ENCODE results near the gene C5orf22. TPM values are rescaled to one million over a fixed set of nuclear protein-coding genes. Genes with fewer than 3 reads are reported as not detected.
"Not testable (repeated sequence)": the region's sequence is repeated elsewhere in the genome, so short reads cannot be mapped to it uniquely, and the experiment has no call there.

C5orf22 gene
- total RNA-seq, 2 donors from 2014 or later = 15.5 to 16.6 TPM

GRCh38 chr5:31598640-31599611 lies 66.8 kb downstream of the C5orf22 start:
- no peak for TF ChIP-seq POLR2A (IDR thresholded peaks at IDR 0.05)
- no peak for TF ChIP-seq CTCF (IDR thresholded peaks at IDR 0.05)
- no peak for ATAC-seq
- no peak overlapping the region for H3K27ac ChIP-seq
- H3K36me3 ChIP-seq (replicated peaks in 1 of 2; ENCODE audit: insufficient read depth in 1 of 2, low read depth in 2 of 2) = no peaks in the 10 kb centered on the region
- H3K4me1 ChIP-seq = no peaks in the 10 kb centered on the region
- DNase-seq = no peak
- 57 to 71% methylated on average over 5 of the region's 5 CpGs for WGBS, 2 donors
- no peak overlapping the region for H3K4me3 ChIP-seq
- no peaks in the 10 kb centered on the region for H3K27me3 ChIP-seq
- no peaks in the 10 kb centered on the region for H3K9me3 ChIP-seq
- intact Hi-C loops (cut with DNase I) = no loop called here

- H3K27me3 ChIP-seq; H3K9me3 ChIP-seq; H3K27ac ChIP-seq; H3K4me1 ChIP-seq; H3K4me3 ChIP-seq; H3K36me3 ChIP-seq (replicated peaks in 1 of 2; ENCODE audit: insufficient read depth in 1 of 2, low read depth in 2 of 2); intact Hi-C loops (cut with DNase I); ATAC-seq; DNase-seq: not testable (repeated sequence)
- WGBS, 2 donors = 60 to 71% methylated on average over 4 of the region's 4 CpGs
Measured at GRCh38 chr5:31602305-31602704, 70.2 kb downstream of the C5orf22 start.

- Histone ChIP-seq H3K36me3 (replicated peaks in 1 of 2; ENCODE audit: insufficient read depth in 1 of 2, low read depth in 2 of 2) (no peaks in the 10 kb centered on the region), H3K4me1 (no peaks in the 10 kb centered on the region), H3K4me3 (no peak overlapping the region), H3K27me3 (no peaks in the 10 kb centered on the region), H3K9me3 (no peaks in the 10 kb centered on the region), H3K27ac (no peak overlapping the region)
- intact Hi-C loops (cut with DNase I) = no loop called here
- DNase-seq (no peak), ATAC-seq (no peak)
- TF ChIP-seq POLR2A (IDR thresholded peaks at IDR 0.05) = no peak
- no peak for TF ChIP-seq CTCF (IDR thresholded peaks at IDR 0.05)
- WGBS, 2 donors = 37 to 43% methylated on average over 2 of the region's 2 CpGs
Measured at GRCh38 chr5:31604240-31604639, 72.1 kb downstream of the C5orf22 start.

- Histone ChIP-seq H3K9me3 (no peaks in the 10 kb centered on the region), H3K36me3 (replicated peaks in 1 of 2; ENCODE audit: insufficient read depth in 1 of 2, low read depth in 2 of 2) (no peaks in the 10 kb centered on the region), H3K27ac (no peak overlapping the region), H3K27me3 (no peaks in the 10 kb centered on the region), H3K4me3 (no peak overlapping the region), H3K4me1 (no peaks in the 10 kb centered on the region)
- 29 to 38% methylated on average over 2 of the region's 2 CpGs for WGBS, 2 donors
- intact Hi-C loops (cut with DNase I) = no loop called here
- ATAC-seq = no peak
- DNase-seq = no peak
- TF ChIP-seq POLR2A (IDR thresholded peaks at IDR 0.05) = no peak
- no peak for TF ChIP-seq CTCF (IDR thresholded peaks at IDR 0.05)
Measured at GRCh38 chr5:31604644-31605043, 72.5 kb downstream of the C5orf22 start.

Small RNA genes lying within 50 kb of the gene (small RNA-seq; reads per million reads assigned to genes)
- not detected for gene RF00019
- gene RNU6-363P = not detected

Other genes starting within 250 kb of the C5orf22 start
- 10 to 100 TPM; 16.1 to 85.0 TPM for gene DROSHA, start 208 bp upstream of the C5orf22 start, total RNA-seq
- 10 to 100 TPM in 1 of 2 donors, 1 to 10 TPM in 1; 3.9 to 12.9 TPM for gene PDZD2, start 106.8 kb downstream of the C5orf22 start, total RNA-seq